GM23338 (cell line): Measurements from ENCODE around the gene DCT. TPM values are rescaled to one million over a fixed set of nuclear protein-coding genes. Genes with fewer than 3 reads are reported as not detected.

Source experiments
- ATAC-seq: fragments of 200-7000 bp; cut with Tn5 transposase; 3 replicates; pipeline ENCODE4 v1.9.1; 2020
- DNase-seq: peaks from one replicate; pipeline ENCODE4 v3.0.0-alpha.2; 2015; ENCODE audit warnings: low spot score
- H2AFZ ChIP-seq: fragments of 200-600 bp; sonication (generic); 2 replicates; pipeline ENCODE4 v1.8.0; 2016; ENCODE audit warnings: antibody characterized with exemption, mild to moderate bottlenecking, moderate library complexity
- H3F3A ChIP-seq: fragments of 200-600 bp; sonication (generic); replicated peaks from 2 replicates; pipeline ENCODE4 v1.8.0; 2017; ENCODE audit warnings: antibody characterized with exemption, mixed run types, low read depth
- H3K27ac ChIP-seq: fragments of 200-600 bp; sonication (generic); 2 replicates; pipeline ENCODE4 v1.6.1; 2016; ENCODE audit warnings: low read depth
- H3K27me3 ChIP-seq: fragments of 200-600 bp; sonication (generic); 2 replicates; pipeline ENCODE4 v1.8.0; 2016; ENCODE audit warnings: mild to moderate bottlenecking, mixed run types, moderate library complexity; ENCODE audit not compliant: insufficient read depth
- H3K36me3 ChIP-seq: fragments of 200-600 bp; sonication (generic); 2 replicates; pipeline ENCODE4 v1.8.0; 2016; ENCODE audit warnings: mild to moderate bottlenecking; ENCODE audit not compliant: insufficient read depth
- H3K4me1 ChIP-seq: fragments of 200-600 bp; sonication (generic); 2 replicates; pipeline ENCODE4 v1.8.0; 2016; ENCODE audit warnings: mild to moderate bottlenecking, moderate library complexity; ENCODE audit not compliant: insufficient read depth
- H3K4me2 ChIP-seq: fragments of 200-600 bp; sonication (generic); 2 replicates; pipeline ENCODE4 v1.7.1; 2017; ENCODE audit warnings: mixed run types
- H3K4me3 ChIP-seq: fragments of 200-600 bp; sonication (generic); 2 replicates; pipeline ENCODE4 v1.6.1; 2016; ENCODE audit warnings: mixed run types
- H3K79me2 ChIP-seq: fragments of 200-600 bp; sonication (generic); replicated peaks from 2 replicates; pipeline ENCODE4 v1.8.0; 2017; ENCODE audit warnings: mild to moderate bottlenecking; ENCODE audit not compliant: insufficient read depth
- H3K9me2 ChIP-seq: fragments of 200-600 bp; sonication (generic); 2 replicates; pipeline ENCODE4 v1.8.0; 2017; ENCODE audit not compliant: insufficient read depth
- H4K20me1 ChIP-seq: fragments of 200-600 bp; sonication (generic); replicated peaks from 2 replicates; pipeline ENCODE4 v1.8.0; 2017; ENCODE audit warnings: mild to moderate bottlenecking; ENCODE audit not compliant: insufficient read depth
- H3K27ac Mint-ChIP-seq: 2 replicates; pipeline ENCODE4 v1.8.0; 2020; ENCODE audit warnings: inconsistent platforms, mild to moderate bottlenecking, moderate library complexity, mixed read lengths
- H3K27me3 Mint-ChIP-seq: 3 replicates; pipeline ENCODE4 v1.8.0; 2022; ENCODE audit warnings: low read depth, mild to moderate bottlenecking, moderate library complexity, mixed read lengths, inconsistent platforms; ENCODE audit not compliant: insufficient read depth, poor library complexity
- H3K36me3 Mint-ChIP-seq: 3 replicates; pipeline ENCODE4 v1.8.0; 2021; ENCODE audit warnings: low read depth, mild to moderate bottlenecking, inconsistent platforms, moderate library complexity, mixed read lengths
- H3K4me1 Mint-ChIP-seq: 3 replicates; pipeline ENCODE4 v1.8.0; 2020; ENCODE audit warnings: mild to moderate bottlenecking, inconsistent platforms, mixed read lengths
- H3K4me3 Mint-ChIP-seq: 3 replicates; pipeline ENCODE4 v1.8.0; 2021; ENCODE audit warnings: moderate library complexity, mild to moderate bottlenecking, inconsistent platforms, mixed read lengths
- H3K9me3 Mint-ChIP-seq: 3 replicates; pipeline ENCODE4 v1.8.0; 2020; ENCODE audit warnings: moderate library complexity, mild to moderate bottlenecking, inconsistent platforms, mixed read lengths
- CREB1 ChIP-seq: fragments of 250-450 bp; sonication (Bioruptor Pico); IDR thresholded peaks from 2 replicates; pipeline ENCODE4 v1.5.0; 2020; ENCODE audit warnings: low read depth, mild to moderate bottlenecking, moderate library complexity
- EZH2 ChIP-seq: fragments of 200-600 bp; sonication (generic); IDR thresholded peaks from one replicate; pipeline ENCODE4 v1.8.0; 2017; ENCODE audit warnings: antibody characterized with exemption, mild to moderate bottlenecking, low read depth; ENCODE audit not compliant: unreplicated experiment
- EZH2phosphoT487 ChIP-seq: fragments of 200-600 bp; sonication (generic); IDR thresholded peaks from one replicate; pipeline ENCODE4 v1.8.1; 2018; ENCODE audit warnings: antibody characterized with exemption; ENCODE audit not compliant: unreplicated experiment
- JUNB ChIP-seq: IDR thresholded peaks from one replicate; pipeline ENCODE4 v1.6.1; 2016; ENCODE audit warnings: antibody characterized with exemption; ENCODE audit not compliant: unreplicated experiment
- NANOG ChIP-seq: IDR thresholded peaks from 2 replicates; pipeline ENCODE4 v1.6.1; 2016; ENCODE audit warnings: antibody characterized with exemption, borderline replicate concordance
- POLR2AphosphoS5 ChIP-seq: IDR thresholded peaks from 2 replicates; pipeline ENCODE4 v1.6.1; 2016; ENCODE audit warnings: antibody characterized with exemption, low read depth
- STAT1 ChIP-seq: IDR thresholded peaks from one replicate; pipeline ENCODE4 v1.6.1; 2016; ENCODE audit warnings: antibody characterized with exemption; ENCODE audit not compliant: unreplicated experiment
- ZNF114 ChIP-seq: fragments of 250-450 bp; sonication (Bioruptor Pico); IDR thresholded peaks from 2 replicates; pipeline ENCODE4 v1.5.0; 2020; ENCODE audit warnings: mild to moderate bottlenecking, moderate library complexity
- ZNF331 ChIP-seq: fragments of 250-450 bp; sonication (Bioruptor Pico); IDR thresholded peaks from 2 replicates; pipeline ENCODE4 v1.5.0; 2020; ENCODE audit warnings: low read depth, mild to moderate bottlenecking, moderate library complexity
- polyA plus RNA-seq: library from polyadenylated mRNA; unstranded; fragments of >200 nt; fragmentation: Nextera tagmentation; extraction: Ambion mirVana; gene quantifications from 2 replicates; pipeline ENCODE4 v1.2.1, GENCODE V29; 2016
- total RNA-seq: library from RNA; depleted of rRNA; stranded (reverse); fragments of >200 nt; shearing (Covaris generic); gene quantifications from 2 replicates; pipeline ENCODE4 v1.2.3, GENCODE V29; 2014
- TF ChIP-seq, protein P1 (sequence below): fragments of 250-450 bp; sonication (Bioruptor Pico); IDR thresholded peaks from 2 replicates; pipeline ENCODE4 v1.5.0; 2020; ENCODE audit warnings: mild to moderate bottlenecking, moderate library complexity
- TF ChIP-seq, protein P2 (sequence below): IDR thresholded peaks from one replicate; pipeline ENCODE4 v1.6.1; 2018; ENCODE audit warnings: antibody characterized with exemption; ENCODE audit not compliant: unreplicated experiment
- TF ChIP-seq, protein P3 (sequence below), 2 experiments: fragments of 200-600 bp in 1 of 2; sonication (generic) in 1 of 2; conservative IDR thresholded peaks; 2 replicates each; pipeline versions ENCODE4 v1.5.1 to v1.6.1; 2016 to 2017; ENCODE audit warnings: antibody characterized with exemption in 2 of 2, low read depth in 2 of 2, mild to moderate bottlenecking in 2 of 2, moderate library complexity in 1 of 2
- TF ChIP-seq, protein P4 (sequence below): IDR thresholded peaks from 2 replicates; pipeline ENCODE4 v1.6.1; 2016; ENCODE audit warnings: antibody characterized with exemption

DCT gene
- total and polyA plus RNA-seq, 2 experiments from 2014 or later = 0.14 TPM; not detected in 1

DNA sequence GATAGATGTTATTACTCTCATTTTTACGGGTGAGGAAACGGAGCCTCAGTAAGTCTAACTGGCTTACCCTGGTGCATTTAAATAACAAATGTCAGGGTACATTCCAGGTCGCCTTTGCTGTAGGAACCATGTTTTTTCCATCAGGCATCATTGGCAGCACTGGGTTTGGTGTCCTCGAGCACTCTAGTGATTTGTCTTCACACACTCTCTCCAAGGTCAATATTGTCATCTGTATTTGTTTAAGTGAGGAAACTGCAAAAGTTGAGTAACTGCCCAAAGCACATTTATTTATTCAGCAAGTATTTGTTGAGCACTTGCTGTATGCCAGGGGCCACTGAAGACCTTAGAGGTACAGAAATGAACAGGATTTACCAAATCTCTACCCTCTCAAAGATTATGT is 78.6 kb downstream of the DCT start:
- ATAC-seq (no peak), DNase-seq (no peak)
- H3K4me3 Mint-ChIP-seq = no peak overlapping the region
- Histone ChIP-seq H3K4me3 (no peak overlapping the region), H3K27ac (no peak overlapping the region), H3K4me1 (no peaks in the 10 kb centered on the region), H3K36me3 (no peaks in the 10 kb centered on the region), H3K79me2 (no peaks in the 10 kb centered on the region), H3K4me2 (no peak overlapping the region), H3K9me2 (0 out of 2 replicates have a peak, but pooled peaks cover 7% of the 10 kb centered on the region), H3F3A (no peaks in the 10 kb centered on the region), H4K20me1 (no peaks in the 10 kb centered on the region), H2AFZ (no peak overlapping the region), H3K27me3 (no peaks in the 10 kb centered on the region)
- no peak overlapping the region for H3K27ac Mint-ChIP-seq
- peaks cover 3% of the 10 kb centered on the region; the same call in 1 of the 3 replicates for H3K36me3 Mint-ChIP-seq
- no peaks in the 10 kb centered on the region for H3K27me3 Mint-ChIP-seq
- H3K9me3 Mint-ChIP-seq = no peaks in the 10 kb centered on the region
- TF ChIP-seq POLR2AphosphoS5 (no peak), STAT1 (no peak), JUNB (no peak), ZNF114 (no peak), EZH2phosphoT487 (no peak), NANOG (no peak), EZH2 (no peak), CREB1 (CRISPR knock-in tag) (no peak), ZNF331 (CRISPR knock-in tag) (no peak)
- TF ChIP-seq, protein P1, sequence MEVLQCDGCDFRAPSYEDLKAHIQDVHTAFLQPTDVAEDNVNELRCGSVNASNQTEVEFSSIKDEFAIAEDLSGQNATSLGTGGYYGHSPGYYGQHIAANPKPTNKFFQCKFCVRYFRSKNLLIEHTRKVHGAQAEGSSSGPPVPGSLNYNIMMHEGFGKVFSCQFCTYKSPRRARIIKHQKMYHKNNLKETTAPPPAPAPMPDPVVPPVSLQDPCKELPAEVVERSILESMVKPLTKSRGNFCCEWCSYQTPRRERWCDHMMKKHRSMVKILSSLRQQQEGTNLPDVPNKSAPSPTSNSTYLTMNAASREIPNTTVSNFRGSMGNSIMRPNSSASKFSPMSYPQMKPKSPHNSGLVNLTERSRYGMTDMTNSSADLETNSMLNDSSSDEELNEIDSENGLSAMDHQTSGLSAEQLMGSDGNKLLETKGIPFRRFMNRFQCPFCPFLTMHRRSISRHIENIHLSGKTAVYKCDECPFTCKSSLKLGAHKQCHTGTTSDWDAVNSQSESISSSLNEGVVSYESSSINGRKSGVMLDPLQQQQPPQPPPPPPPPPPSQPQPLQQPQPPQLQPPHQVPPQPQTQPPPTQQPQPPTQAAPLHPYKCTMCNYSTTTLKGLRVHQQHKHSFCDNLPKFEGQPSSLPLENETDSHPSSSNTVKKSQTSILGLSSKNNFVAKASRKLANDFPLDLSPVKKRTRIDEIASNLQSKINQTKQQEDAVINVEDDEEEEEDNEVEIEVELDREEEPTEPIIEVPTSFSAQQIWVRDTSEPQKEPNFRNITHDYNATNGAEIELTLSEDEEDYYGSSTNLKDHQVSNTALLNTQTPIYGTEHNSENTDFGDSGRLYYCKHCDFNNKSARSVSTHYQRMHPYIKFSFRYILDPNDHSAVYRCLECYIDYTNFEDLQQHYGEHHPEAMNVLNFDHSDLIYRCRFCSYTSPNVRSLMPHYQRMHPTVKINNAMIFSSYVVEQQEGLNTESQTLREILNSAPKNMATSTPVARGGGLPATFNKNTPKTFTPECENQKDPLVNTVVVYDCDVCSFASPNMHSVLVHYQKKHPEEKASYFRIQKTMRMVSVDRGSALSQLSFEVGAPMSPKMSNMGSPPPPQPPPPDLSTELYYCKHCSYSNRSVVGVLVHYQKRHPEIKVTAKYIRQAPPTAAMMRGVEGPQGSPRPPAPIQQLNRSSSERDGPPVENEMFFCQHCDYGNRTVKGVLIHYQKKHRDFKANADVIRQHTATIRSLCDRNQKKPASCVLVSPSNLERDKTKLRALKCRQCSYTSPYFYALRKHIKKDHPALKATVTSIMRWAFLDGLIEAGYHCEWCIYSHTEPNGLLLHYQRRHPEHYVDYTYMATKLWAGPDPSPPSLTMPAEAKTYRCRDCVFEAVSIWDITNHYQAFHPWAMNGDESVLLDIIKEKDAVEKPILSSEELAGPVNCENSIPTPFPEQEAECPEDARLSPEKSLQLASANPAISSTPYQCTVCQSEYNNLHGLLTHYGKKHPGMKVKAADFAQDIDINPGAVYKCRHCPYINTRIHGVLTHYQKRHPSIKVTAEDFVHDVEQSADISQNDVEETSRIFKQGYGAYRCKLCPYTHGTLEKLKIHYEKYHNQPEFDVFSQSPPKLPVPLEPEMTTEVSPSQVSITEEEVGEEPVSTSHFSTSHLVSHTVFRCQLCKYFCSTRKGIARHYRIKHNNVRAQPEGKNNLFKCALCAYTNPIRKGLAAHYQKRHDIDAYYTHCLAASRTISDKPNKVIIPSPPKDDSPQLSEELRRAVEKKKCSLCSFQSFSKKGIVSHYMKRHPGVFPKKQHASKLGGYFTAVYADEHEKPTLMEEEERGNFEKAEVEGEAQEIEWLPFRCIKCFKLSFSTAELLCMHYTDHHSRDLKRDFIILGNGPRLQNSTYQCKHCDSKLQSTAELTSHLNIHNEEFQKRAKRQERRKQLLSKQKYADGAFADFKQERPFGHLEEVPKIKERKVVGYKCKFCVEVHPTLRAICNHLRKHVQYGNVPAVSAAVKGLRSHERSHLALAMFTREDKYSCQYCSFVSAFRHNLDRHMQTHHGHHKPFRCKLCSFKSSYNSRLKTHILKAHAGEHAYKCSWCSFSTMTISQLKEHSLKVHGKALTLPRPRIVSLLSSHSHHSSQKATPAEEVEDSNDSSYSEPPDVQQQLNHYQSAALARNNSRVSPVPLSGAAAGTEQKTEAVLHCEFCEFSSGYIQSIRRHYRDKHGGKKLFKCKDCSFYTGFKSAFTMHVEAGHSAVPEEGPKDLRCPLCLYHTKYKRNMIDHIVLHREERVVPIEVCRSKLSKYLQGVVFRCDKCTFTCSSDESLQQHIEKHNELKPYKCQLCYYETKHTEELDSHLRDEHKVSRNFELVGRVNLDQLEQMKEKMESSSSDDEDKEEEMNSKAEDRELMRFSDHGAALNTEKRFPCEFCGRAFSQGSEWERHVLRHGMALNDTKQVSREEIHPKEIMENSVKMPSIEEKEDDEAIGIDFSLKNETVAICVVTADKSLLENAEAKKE (CRISPR knock-in tag) = no peak
- TF ChIP-seq, protein P2, sequence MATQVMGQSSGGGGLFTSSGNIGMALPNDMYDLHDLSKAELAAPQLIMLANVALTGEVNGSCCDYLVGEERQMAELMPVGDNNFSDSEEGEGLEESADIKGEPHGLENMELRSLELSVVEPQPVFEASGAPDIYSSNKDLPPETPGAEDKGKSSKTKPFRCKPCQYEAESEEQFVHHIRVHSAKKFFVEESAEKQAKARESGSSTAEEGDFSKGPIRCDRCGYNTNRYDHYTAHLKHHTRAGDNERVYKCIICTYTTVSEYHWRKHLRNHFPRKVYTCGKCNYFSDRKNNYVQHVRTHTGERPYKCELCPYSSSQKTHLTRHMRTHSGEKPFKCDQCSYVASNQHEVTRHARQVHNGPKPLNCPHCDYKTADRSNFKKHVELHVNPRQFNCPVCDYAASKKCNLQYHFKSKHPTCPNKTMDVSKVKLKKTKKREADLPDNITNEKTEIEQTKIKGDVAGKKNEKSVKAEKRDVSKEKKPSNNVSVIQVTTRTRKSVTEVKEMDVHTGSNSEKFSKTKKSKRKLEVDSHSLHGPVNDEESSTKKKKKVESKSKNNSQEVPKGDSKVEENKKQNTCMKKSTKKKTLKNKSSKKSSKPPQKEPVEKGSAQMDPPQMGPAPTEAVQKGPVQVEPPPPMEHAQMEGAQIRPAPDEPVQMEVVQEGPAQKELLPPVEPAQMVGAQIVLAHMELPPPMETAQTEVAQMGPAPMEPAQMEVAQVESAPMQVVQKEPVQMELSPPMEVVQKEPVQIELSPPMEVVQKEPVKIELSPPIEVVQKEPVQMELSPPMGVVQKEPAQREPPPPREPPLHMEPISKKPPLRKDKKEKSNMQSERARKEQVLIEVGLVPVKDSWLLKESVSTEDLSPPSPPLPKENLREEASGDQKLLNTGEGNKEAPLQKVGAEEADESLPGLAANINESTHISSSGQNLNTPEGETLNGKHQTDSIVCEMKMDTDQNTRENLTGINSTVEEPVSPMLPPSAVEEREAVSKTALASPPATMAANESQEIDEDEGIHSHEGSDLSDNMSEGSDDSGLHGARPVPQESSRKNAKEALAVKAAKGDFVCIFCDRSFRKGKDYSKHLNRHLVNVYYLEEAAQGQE = no peak
- TF ChIP-seq, protein P3, sequence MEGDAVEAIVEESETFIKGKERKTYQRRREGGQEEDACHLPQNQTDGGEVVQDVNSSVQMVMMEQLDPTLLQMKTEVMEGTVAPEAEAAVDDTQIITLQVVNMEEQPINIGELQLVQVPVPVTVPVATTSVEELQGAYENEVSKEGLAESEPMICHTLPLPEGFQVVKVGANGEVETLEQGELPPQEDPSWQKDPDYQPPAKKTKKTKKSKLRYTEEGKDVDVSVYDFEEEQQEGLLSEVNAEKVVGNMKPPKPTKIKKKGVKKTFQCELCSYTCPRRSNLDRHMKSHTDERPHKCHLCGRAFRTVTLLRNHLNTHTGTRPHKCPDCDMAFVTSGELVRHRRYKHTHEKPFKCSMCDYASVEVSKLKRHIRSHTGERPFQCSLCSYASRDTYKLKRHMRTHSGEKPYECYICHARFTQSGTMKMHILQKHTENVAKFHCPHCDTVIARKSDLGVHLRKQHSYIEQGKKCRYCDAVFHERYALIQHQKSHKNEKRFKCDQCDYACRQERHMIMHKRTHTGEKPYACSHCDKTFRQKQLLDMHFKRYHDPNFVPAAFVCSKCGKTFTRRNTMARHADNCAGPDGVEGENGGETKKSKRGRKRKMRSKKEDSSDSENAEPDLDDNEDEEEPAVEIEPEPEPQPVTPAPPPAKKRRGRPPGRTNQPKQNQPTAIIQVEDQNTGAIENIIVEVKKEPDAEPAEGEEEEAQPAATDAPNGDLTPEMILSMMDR (conservative IDR thresholded peaks at IDR 0.05; ENCODE audit: low read depth in 2 of 2) = no peak
- TF ChIP-seq, protein P4, sequence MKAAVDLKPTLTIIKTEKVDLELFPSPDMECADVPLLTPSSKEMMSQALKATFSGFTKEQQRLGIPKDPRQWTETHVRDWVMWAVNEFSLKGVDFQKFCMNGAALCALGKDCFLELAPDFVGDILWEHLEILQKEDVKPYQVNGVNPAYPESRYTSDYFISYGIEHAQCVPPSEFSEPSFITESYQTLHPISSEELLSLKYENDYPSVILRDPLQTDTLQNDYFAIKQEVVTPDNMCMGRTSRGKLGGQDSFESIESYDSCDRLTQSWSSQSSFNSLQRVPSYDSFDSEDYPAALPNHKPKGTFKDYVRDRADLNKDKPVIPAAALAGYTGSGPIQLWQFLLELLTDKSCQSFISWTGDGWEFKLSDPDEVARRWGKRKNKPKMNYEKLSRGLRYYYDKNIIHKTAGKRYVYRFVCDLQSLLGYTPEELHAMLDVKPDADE = no peak
- H3K4me1 Mint-ChIP-seq = peaks cover 2% of the 10 kb centered on the region; the same call in 1 of the 3 replicates
